Activated CD4-positive, alpha-beta T cell treated with anti-CD3 and anti-CD28 coated beads for 36 hours (primary cell): ENCODE data around the gene LRRK1. TPM values are rescaled to one million over a fixed set of nuclear protein-coding genes. Genes with fewer than 3 reads are reported as not detected.

Source experiments
- ATAC-seq: fragments of 200-7000 bp; cut with Tn5 transposase; one replicate; pipeline ENCODE4 v1.10.0; 2021; ENCODE audit warnings: mild to moderate bottlenecking, moderate library complexity
- CTCF ChIA-PET: fragments of 350-600 bp; sonication (Branson Sonifier 250); formaldehyde crosslinking; loops from one replicate; lab custom pipeline; 2021; ENCODE audit warnings: antibody characterized with exemption; lab: Charles Lee
- POLR2A ChIA-PET: fragments of 350-600 bp; sonication (Branson Sonifier 250); formaldehyde crosslinking; loops from one replicate; lab custom pipeline; 2021; ENCODE audit warnings: antibody characterized with exemption, inconsistent platforms; lab: Charles Lee
- DNase-seq: peaks from one replicate; pipeline ENCODE4 v3.0.0-alpha.2; 2020
- H3K27ac Mint-ChIP-seq: one replicate; pipeline ENCODE4 v1.8.0; 2021; ENCODE audit warnings: mixed read lengths
- H3K27me3 Mint-ChIP-seq: one replicate; pipeline ENCODE4 v1.8.0; 2021; ENCODE audit warnings: mixed read lengths
- H3K36me3 Mint-ChIP-seq: one replicate; pipeline ENCODE4 v1.8.0; 2021; ENCODE audit warnings: low read depth, mixed read lengths
- H3K4me1 Mint-ChIP-seq: one replicate; pipeline ENCODE4 v1.8.0; 2021; ENCODE audit warnings: mixed read lengths
- H3K4me3 Mint-ChIP-seq: one replicate; pipeline ENCODE4 v1.8.0; 2021; ENCODE audit warnings: mild to moderate bottlenecking, moderate library complexity, mixed read lengths
- H3K9me3 Mint-ChIP-seq: one replicate; pipeline ENCODE4 v1.8.0; 2021; ENCODE audit warnings: low read depth, mixed read lengths
- intact Hi-C, 2 experiments: fragments of 100-400 bp; cut with DNase I in 1 of 2; cut with micrococcal nuclease in 1 of 2; formaldehyde crosslinking; loops; one replicate each; pipeline versions ENCODE4 v1.14.2 to v1.15.1; 2022 to 2024; cut with DNase I, micrococcal nuclease
- total RNA-seq, 2 experiments: library from RNA; stranded (reverse); gene quantifications; one replicate each; pipeline ENCODE4 v1.2.3, GENCODE V29; 2021

The LRRK1 gene
- total RNA-seq, 2 experiments from 2014 or later: 0.35 to 0.73 TPM

DNA sequence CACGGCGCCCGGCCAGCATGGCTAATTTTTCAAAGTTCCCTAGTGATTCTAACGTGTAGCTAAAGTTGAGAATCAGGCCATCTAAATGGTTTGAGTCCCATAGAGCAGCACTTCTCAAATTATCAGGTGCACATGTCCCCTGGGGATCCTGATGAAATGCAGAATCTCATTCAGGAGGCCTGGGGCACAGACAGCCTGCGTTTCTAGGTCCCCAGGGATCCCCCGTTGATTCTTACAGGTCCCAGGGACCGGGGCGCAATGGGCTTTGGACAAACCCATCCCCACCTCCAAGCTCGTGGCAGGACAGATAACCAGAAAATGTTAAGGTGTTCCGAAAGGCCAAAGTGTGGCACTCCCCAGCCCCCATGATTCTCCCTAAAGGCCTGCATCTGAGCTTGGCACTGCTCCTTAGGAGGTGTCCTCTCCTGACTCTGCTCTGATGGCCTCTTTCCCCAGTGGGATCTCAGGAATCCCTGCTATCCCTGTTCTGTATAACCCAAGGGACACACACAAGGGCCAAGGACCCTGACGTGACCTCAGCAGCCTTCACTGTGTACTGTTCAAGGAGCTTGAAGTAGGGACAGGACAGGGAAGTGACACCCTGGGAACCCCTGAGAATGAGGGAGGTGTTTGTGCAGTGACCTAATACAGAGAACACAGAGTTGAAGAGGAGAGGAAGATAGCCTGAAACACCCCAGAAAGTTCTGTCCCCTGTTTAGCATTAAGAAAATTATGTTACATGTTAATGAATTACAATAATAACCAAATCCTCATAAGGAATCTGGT lies 8.0 kb downstream of the LRRK1 start:
- Mint-ChIP-seq H3K36me3 (no peaks in the 10 kb centered on the region), H3K27me3 (peaks cover 14% of the 10 kb centered on the region), H3K4me3 (no peak overlapping the region), H3K9me3 (no peaks in the 10 kb centered on the region), H3K27ac (no peak overlapping the region), H3K4me1 (peaks cover 5% of the 10 kb centered on the region)
- intact Hi-C loops: loop anchor here in 1 of 2 experiments (10.0 kb wide), 1 partner anchor 328 kb away; the partner anchor contains the start of gene CHSY1
- CTCF ChIA-PET: interaction anchor here (0.5 to 2.4 kb wide), 3 partner anchors 9 to 423 kb away, joined by 4 to 12 read pairs (median 11); partner anchors contain the start of gene LRRK1
- no peak for ATAC-seq
- POLR2A ChIA-PET: no interaction called here
- DNase-seq: no peak

GRCh38 chr15:100928632-100929280 lies 9.6 kb downstream of the LRRK1 start:
- H3K9me3 Mint-ChIP-seq: no peaks in the 10 kb centered on the region
- no peaks in the 10 kb centered on the region for H3K4me1 Mint-ChIP-seq
- H3K27me3 Mint-ChIP-seq: peaks cover 11% of the 10 kb centered on the region
- no peak overlapping the region for H3K27ac Mint-ChIP-seq
- ChIA-PET CTCF (interaction anchor here (1.4 to 2.4 kb wide), 2 partner anchors 11 to 79 kb away, joined by 5 to 11 read pairs; no protein-coding TSS in a partner anchor), POLR2A (no interaction called here)
- no peak for DNase-seq
- no peaks in the 10 kb centered on the region for H3K36me3 Mint-ChIP-seq
- ATAC-seq: no peak
- intact Hi-C loops: loop anchor here in 1 of 2 experiments (10.0 kb wide), 1 partner anchor 326 kb away; the partner anchor contains the start of gene CHSY1
- no peak overlapping the region for H3K4me3 Mint-ChIP-seq

GRCh38 chr15:100929641-100930042 lies 10.5 kb downstream of the LRRK1 start:
- POLR2A ChIA-PET: no interaction called here
- no peaks in the 10 kb centered on the region for H3K4me1 Mint-ChIP-seq

DNA sequence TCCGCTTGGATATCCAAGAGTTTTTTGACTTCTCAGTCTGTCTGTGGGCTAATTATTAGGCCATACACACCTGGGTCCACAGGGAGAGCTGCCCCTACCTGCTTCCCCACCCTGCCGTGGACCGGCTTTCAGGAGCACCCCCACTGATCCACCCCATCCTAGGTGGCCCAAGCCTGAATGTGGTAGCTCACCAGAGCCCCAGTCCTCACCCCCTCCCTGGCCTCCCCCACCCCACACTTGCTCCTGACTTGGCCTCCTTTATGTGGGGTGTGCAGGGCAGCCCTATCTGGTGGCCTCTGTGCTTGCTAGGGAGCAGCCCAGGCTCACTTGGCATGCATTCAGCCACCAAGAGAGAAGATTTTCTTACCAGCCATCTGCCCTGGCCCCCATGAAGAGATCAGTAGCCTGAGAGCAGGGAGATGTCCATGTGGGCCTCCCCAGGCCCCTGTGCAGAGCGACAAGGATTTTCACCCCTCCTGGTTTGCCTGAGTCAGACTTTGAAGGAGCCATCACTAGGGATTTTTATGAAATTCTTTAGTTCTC lies 11.2 kb downstream of the LRRK1 start:
- ChIA-PET CTCF (interaction anchor here (1.1 kb wide), 1 partner anchor 61 kb away, joined by 4 read pairs; no protein-coding TSS in a partner anchor), POLR2A (no interaction called here)
- ATAC-seq: no peak
- Mint-ChIP-seq H3K27me3 (peaks cover 10% of the 10 kb centered on the region), H3K4me1 (no peaks in the 10 kb centered on the region), H3K36me3 (no peaks in the 10 kb centered on the region), H3K27ac (no peak overlapping the region), H3K4me3 (no peak overlapping the region), H3K9me3 (no peaks in the 10 kb centered on the region)
- DNase-seq: no peak
- intact Hi-C loops: no loop called here

More at GRCh38 chr15:100929641-100930042, 10.5 kb downstream of the LRRK1 start:
- no peaks in the 10 kb centered on the region for H3K36me3 Mint-ChIP-seq
- DNase-seq: no peak
- intact Hi-C loops: loop anchor here in 1 of 2 experiments (10.0 kb wide), 1 partner anchor 325 kb away; the partner anchor contains the start of gene CHSY1
- peaks cover 10% of the 10 kb centered on the region for H3K27me3 Mint-ChIP-seq
- no peak for ATAC-seq
- H3K27ac Mint-ChIP-seq: no peak overlapping the region
- H3K9me3 Mint-ChIP-seq: no peaks in the 10 kb centered on the region
- no peak overlapping the region for H3K4me3 Mint-ChIP-seq
- CTCF ChIA-PET: interaction anchor here (1.1 to 2.4 kb wide), 3 partner anchors 11 to 78 kb away, joined by 4 to 11 read pairs (median 5); no protein-coding TSS in a partner anchor

- DNase-seq (no peak), ATAC-seq (no peak)
- no peak overlapping the region for H3K4me3 Mint-ChIP-seq
- no peaks in the 10 kb centered on the region for H3K36me3 Mint-ChIP-seq
- intact Hi-C loops: no loop called here
- CTCF ChIA-PET: no interaction called here
- no peak overlapping the region for H3K27ac Mint-ChIP-seq
- POLR2A ChIA-PET: no interaction called here
- no peaks in the 10 kb centered on the region for H3K9me3 Mint-ChIP-seq
- peaks cover 6% of the 10 kb centered on the region for H3K27me3 Mint-ChIP-seq
- H3K4me1 Mint-ChIP-seq: no peaks in the 10 kb centered on the region
Measured at GRCh38 chr15:100931143-100931890, 12.2 kb downstream of the LRRK1 start.

GRCh38 chr15:100932676-100933348 lies 13.7 kb downstream of the LRRK1 start:
- intact Hi-C loops: no loop called here
- no peak for ATAC-seq
- no peak for DNase-seq

GRCh38 chr15:100934166-100934565 lies 15.0 kb downstream of the LRRK1 start:
- peaks cover 7% of the 10 kb centered on the region for H3K27me3 Mint-ChIP-seq
- no peaks in the 10 kb centered on the region for H3K36me3 Mint-ChIP-seq
- no peak overlapping the region for H3K4me3 Mint-ChIP-seq
- ATAC-seq (no peak), DNase-seq (no peak)
- intact Hi-C loops: no loop called here
- no peak overlapping the region for H3K27ac Mint-ChIP-seq
- ChIA-PET POLR2A (no interaction called here), CTCF (interaction anchor here (2.3 kb wide), 1 partner anchor 17 kb away, joined by 9 read pairs; no protein-coding TSS in a partner anchor)
- no peaks in the 10 kb centered on the region for H3K4me1 Mint-ChIP-seq
- H3K9me3 Mint-ChIP-seq: no peaks in the 10 kb centered on the region

More at GRCh38 chr15:100932676-100933348, 13.7 kb downstream of the LRRK1 start:
- Mint-ChIP-seq H3K27ac (no peak overlapping the region), H3K4me1 (no peaks in the 10 kb centered on the region), H3K36me3 (no peaks in the 10 kb centered on the region), H3K4me3 (no peak overlapping the region), H3K27me3 (peaks cover 6% of the 10 kb centered on the region), H3K9me3 (no peaks in the 10 kb centered on the region)
- ChIA-PET CTCF (no interaction called here), POLR2A (no interaction called here)

GRCh38 chr15:100934726-100935125 lies 15.6 kb downstream of the LRRK1 start:
- H3K27me3 Mint-ChIP-seq: peaks cover 7% of the 10 kb centered on the region
- no peak overlapping the region for H3K27ac Mint-ChIP-seq
- no peaks in the 10 kb centered on the region for H3K36me3 Mint-ChIP-seq
- DNase-seq: no peak
- no peak for ATAC-seq
- intact Hi-C loops: no loop called here
- CTCF ChIA-PET: interaction anchor here (2.3 kb wide), 1 partner anchor 17 kb away, joined by 9 read pairs; no protein-coding TSS in a partner anchor
- no peaks in the 10 kb centered on the region for H3K4me1 Mint-ChIP-seq
- H3K4me3 Mint-ChIP-seq: no peak overlapping the region
- POLR2A ChIA-PET: no interaction called here
- H3K9me3 Mint-ChIP-seq: no peaks in the 10 kb centered on the region

- intact Hi-C loops: no loop called here
- ChIA-PET CTCF (interaction anchor here (0.6 kb wide), 1 partner anchor 565 kb away, joined by 3 read pairs; no protein-coding TSS in a partner anchor), POLR2A (no interaction called here)
- Mint-ChIP-seq H3K4me1 (no peaks in the 10 kb centered on the region), H3K9me3 (no peaks in the 10 kb centered on the region), H3K4me3 (no peak overlapping the region), H3K27me3 (peaks cover 5% of the 10 kb centered on the region), H3K36me3 (no peaks in the 10 kb centered on the region), H3K27ac (no peak overlapping the region)
- ATAC-seq: no peak
- DNase-seq: no peak
Measured at GRCh38 chr15:100937171-100937570, 18.0 kb downstream of the LRRK1 start.

DNA sequence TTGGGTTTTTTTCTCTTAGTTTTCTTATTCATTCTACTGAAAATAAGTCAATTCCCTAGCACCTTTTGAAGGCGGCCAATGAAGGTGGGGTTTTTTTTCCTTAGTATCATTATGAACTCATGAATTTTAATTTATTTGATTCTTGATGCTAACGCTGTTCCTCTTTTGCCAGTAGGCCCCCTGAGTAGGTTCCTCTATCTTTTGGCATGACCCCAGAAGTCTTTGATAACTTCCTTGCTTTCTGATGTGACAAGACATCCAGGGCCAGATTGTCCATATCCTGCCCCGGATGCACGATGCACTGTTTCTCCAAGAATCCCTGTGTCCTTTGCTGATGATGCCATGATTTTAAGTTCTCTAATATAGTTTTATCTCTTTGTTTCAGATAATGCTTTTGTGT lies 20.6 kb downstream of the LRRK1 start:
- CTCF ChIA-PET: no interaction called here
- no peak overlapping the region for H3K27ac Mint-ChIP-seq
- ATAC-seq (no peak), DNase-seq (no peak)
- peaks cover 1% of the 10 kb centered on the region for H3K27me3 Mint-ChIP-seq
- no peaks in the 10 kb centered on the region for H3K9me3 Mint-ChIP-seq
- intact Hi-C loops: no loop called here
- POLR2A ChIA-PET: no interaction called here
- no peak overlapping the region for H3K4me3 Mint-ChIP-seq
- no peaks in the 10 kb centered on the region for H3K36me3 Mint-ChIP-seq
- H3K4me1 Mint-ChIP-seq: no peaks in the 10 kb centered on the region
